Central memory CD8-positive, alpha-beta T cell (primary cell): Measurements from ENCODE around the gene PTPRQ.

ENCODE experiments used
- ATAC-seq: fragments of 150-1000 bp; cut with Tn5 transposase; replicated peaks from 2 replicates; pipeline ENCODE4 v1.10.0; 2022; ENCODE audit warnings: mild to moderate bottlenecking, moderate FRiP score, moderate number of reproducible peaks; ENCODE audit not compliant: poor library complexity, severe bottlenecking; ENCODE audit errors: extremely low read depth
- DNase-seq, 2 donors: peaks; one replicate each; pipeline ENCODE4 v3.0.0; 2021; ENCODE audit warnings: low spot score in 2 of 2
- H3K27ac Mint-ChIP-seq: one replicate; pipeline ENCODE4 v1.8.0; 2022; ENCODE audit warnings: low read depth, mild to moderate bottlenecking, moderate library complexity, mixed read lengths
- H3K27me3 Mint-ChIP-seq: one replicate; pipeline ENCODE4 v1.8.0; 2022; ENCODE audit warnings: mixed read lengths
- H3K36me3 Mint-ChIP-seq: one replicate; pipeline ENCODE4 v1.8.0; 2022; ENCODE audit warnings: mild to moderate bottlenecking, moderate library complexity, mixed read lengths; ENCODE audit not compliant: insufficient read depth
- H3K4me1 Mint-ChIP-seq: one replicate; pipeline ENCODE4 v1.8.0; 2022; ENCODE audit warnings: mixed read lengths
- H3K4me3 Mint-ChIP-seq: one replicate; pipeline ENCODE4 v1.8.0; 2022; ENCODE audit warnings: mild to moderate bottlenecking, moderate library complexity, mixed read lengths
- H3K9me3 Mint-ChIP-seq: one replicate; pipeline ENCODE4 v1.8.0; 2022; ENCODE audit warnings: mixed read lengths

PTPRQ gene

GRCh38 chr12:80714055-80714454 is 270.0 kb downstream of the PTPRQ start:
- H3K36me3 Mint-ChIP-seq, result no peaks in the 10 kb centered on the region
- H3K9me3 Mint-ChIP-seq, result peaks cover 17% of the 10 kb centered on the region
- H3K4me3 Mint-ChIP-seq, result no peak overlapping the region
- H3K4me1 Mint-ChIP-seq, result no peaks in the 10 kb centered on the region
- no peak overlapping the region for H3K27ac Mint-ChIP-seq
- ATAC-seq, result no peak
- no peak for DNase-seq
- H3K27me3 Mint-ChIP-seq, result peaks cover 12% of the 10 kb centered on the region

DNA sequence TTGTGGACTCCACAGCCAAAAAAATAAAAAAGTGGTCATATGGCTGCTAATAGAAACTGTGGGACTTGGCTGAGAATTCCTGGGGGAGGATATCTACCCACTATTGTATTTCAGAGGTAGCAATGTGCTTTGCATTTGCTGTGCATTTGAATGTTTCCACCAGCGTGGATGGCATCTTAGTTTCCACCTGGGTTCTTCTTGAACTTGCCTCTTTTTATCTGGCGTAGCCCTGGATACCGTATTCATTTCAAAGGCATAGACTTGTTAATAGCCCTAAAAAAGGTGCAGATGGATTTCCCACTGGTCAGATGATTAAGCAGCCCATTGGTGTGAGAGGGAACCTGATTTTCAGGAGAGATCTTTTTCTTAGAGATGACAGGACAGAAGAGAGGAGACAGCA is 270.8 kb downstream of the PTPRQ start:
- H3K9me3 Mint-ChIP-seq, result peaks cover 17% of the 10 kb centered on the region
- ATAC-seq (no peak), DNase-seq (no peak)
- H3K27ac Mint-ChIP-seq, result no peak overlapping the region
- peaks cover 12% of the 10 kb centered on the region for H3K27me3 Mint-ChIP-seq
- no peak overlapping the region for H3K4me3 Mint-ChIP-seq
- no peaks in the 10 kb centered on the region for H3K36me3 Mint-ChIP-seq
- H3K4me1 Mint-ChIP-seq, result no peaks in the 10 kb centered on the region

DNA sequence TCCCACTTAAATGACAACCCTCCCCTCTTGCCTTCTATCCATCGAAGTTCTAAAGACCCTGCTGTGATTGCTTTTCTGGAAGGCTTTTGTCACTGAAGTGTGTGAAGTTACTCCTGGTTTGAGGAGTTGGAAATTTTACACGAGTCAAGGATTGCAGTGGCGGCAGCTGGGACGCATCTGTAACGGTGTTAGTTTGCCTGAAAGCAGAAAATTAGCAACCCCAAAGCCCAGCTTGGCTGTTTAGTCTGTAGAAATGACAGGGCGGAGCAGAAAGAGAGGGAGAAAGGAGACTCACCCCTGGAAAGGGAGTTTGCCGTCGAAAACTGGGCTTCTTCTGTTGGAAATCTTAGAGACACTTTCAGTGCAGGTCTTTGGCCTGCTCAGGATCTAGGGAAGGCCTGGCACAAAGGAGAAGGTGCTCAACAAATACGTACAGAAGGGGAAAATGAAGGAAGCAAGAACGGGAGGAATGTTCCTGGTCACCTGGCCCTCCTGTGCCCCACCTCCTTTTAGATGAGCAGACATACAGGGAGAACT is 271.7 kb downstream of the PTPRQ start:
- ATAC-seq (no peak), DNase-seq (no peak)
- Mint-ChIP-seq H3K4me3 (no peak overlapping the region), H3K27ac (no peak overlapping the region), H3K36me3 (no peaks in the 10 kb centered on the region), H3K4me1 (no peaks in the 10 kb centered on the region), H3K27me3 (peaks cover 12% of the 10 kb centered on the region), H3K9me3 (peaks cover 11% of the 10 kb centered on the region)

GRCh38 chr12:80716696-80717469 is 272.8 kb downstream of the PTPRQ start, which contains the start of gene MYF5:
MYF5 (plus strand) TSS chr12:80716912; CDS start chr12:80717064, 152 bp downstream.
- Mint-ChIP-seq H3K9me3 (peaks cover 11% of the 10 kb centered on the region), H3K4me3 (no peak within 1 kb of the TSS), H3K27ac (no peak within 1 kb of the TSS), H3K36me3 (no peaks in the 10 kb centered on the region), H3K4me1 (no peaks in the 10 kb centered on the region), H3K27me3 (peaks cover 12% of the 10 kb centered on the region)
- ATAC-seq, result no peak
- DNase-seq, result no peak

- Mint-ChIP-seq H3K27me3 (peaks cover 12% of the 10 kb centered on the region), H3K9me3 (peaks cover 11% of the 10 kb centered on the region), H3K4me1 (no peaks in the 10 kb centered on the region), H3K36me3 (no peaks in the 10 kb centered on the region), H3K27ac (no peak overlapping the region), H3K4me3 (no peak overlapping the region)
- DNase-seq, result no peak
- no peak for ATAC-seq
Observed at GRCh38 chr12:80717856-80718255, 273.8 kb downstream of the PTPRQ start.

GRCh38 chr12:80720516-80720915 is 276.5 kb downstream of the PTPRQ start:
- DNase-seq, result no peak
- H3K4me3 Mint-ChIP-seq, result no peak overlapping the region
- H3K4me1 Mint-ChIP-seq, result no peaks in the 10 kb centered on the region
- no peaks in the 10 kb centered on the region for H3K36me3 Mint-ChIP-seq
- H3K9me3 Mint-ChIP-seq, result peaks cover 4% of the 10 kb centered on the region
- H3K27ac Mint-ChIP-seq, result no peak overlapping the region
- ATAC-seq, result no peak
- H3K27me3 Mint-ChIP-seq, result no peaks in the 10 kb centered on the region

- no peaks in the 10 kb centered on the region for H3K27me3 Mint-ChIP-seq
- H3K36me3 Mint-ChIP-seq, result no peaks in the 10 kb centered on the region
- H3K4me1 Mint-ChIP-seq, result no peaks in the 10 kb centered on the region
- ATAC-seq (no peak), DNase-seq (no peak)
- H3K27ac Mint-ChIP-seq, result no peak overlapping the region
- no peak overlapping the region for H3K4me3 Mint-ChIP-seq
- no peaks in the 10 kb centered on the region for H3K9me3 Mint-ChIP-seq
Observed at GRCh38 chr12:80721326-80721725, 277.3 kb downstream of the PTPRQ start.
